ENCODE results near the gene CFAP73.

CFAP73 gene

GRCh38 chr12:113167868-113168267, 18.3 kb downstream of the CFAP73 start:
- TF ChIP-seq CTCF (IDR thresholded peaks at IDR 0.05; ENCODE audit: extremely low read depth, missing control alignments) = no peak
- no peak for DNase-seq (ENCODE audit: low spot score)

- no peak for TF ChIP-seq CTCF (IDR thresholded peaks at IDR 0.05; ENCODE audit: extremely low read depth, missing control alignments)
- DNase-seq (ENCODE audit: low spot score) = no peak
Observed at GRCh38 chr12:113169697-113170096, 20.2 kb downstream of the CFAP73 start.

GRCh38 chr12:113170457-113170856, 20.9 kb downstream of the CFAP73 start:
- no peak for DNase-seq (ENCODE audit: low spot score)
- TF ChIP-seq CTCF (IDR thresholded peaks at IDR 0.05; ENCODE audit: extremely low read depth, missing control alignments) = no peak

GRCh38 chr12:113170926-113171325, 21.4 kb downstream of the CFAP73 start:
- no peak for TF ChIP-seq CTCF (IDR thresholded peaks at IDR 0.05; ENCODE audit: extremely low read depth, missing control alignments)

GRCh38 chr12:113171543-113171942, 22.0 kb downstream of the CFAP73 start:
- no peak for DNase-seq (ENCODE audit: low spot score)
- TF ChIP-seq CTCF (IDR thresholded peaks at IDR 0.05; ENCODE audit: extremely low read depth, missing control alignments) = no peak

More at GRCh38 chr12:113170926-113171325, 21.4 kb downstream of the CFAP73 start:
- DNase-seq (ENCODE audit: low spot score) = no peak

- TF ChIP-seq CTCF (IDR thresholded peaks at IDR 0.05; ENCODE audit: extremely low read depth, missing control alignments) = no peak
- DNase-seq (ENCODE audit: low spot score) = no peak
Observed at GRCh38 chr12:113172185-113172584, 22.7 kb downstream of the CFAP73 start.

GRCh38 chr12:113173081-113173698, 23.7 kb downstream of the CFAP73 start:
- peak; percentile 78 for DNase-seq (ENCODE audit: low spot score)
- TF ChIP-seq CTCF (IDR thresholded peaks at IDR 0.05; ENCODE audit: extremely low read depth, missing control alignments) = no peak

All from GM20000 (cell line).